Heart left ventricle (tissue), 16 donors: ENCODE results near the gene ERCC4. TPM values are rescaled to one million over a fixed set of nuclear protein-coding genes. Genes with fewer than 3 reads are reported as not detected.

Source experiments
- ATAC-seq, 4 donors: fragments of 200-7000 bp; cut with Tn5 transposase; one replicate each; pipeline ENCODE4 v1.9.1; 2020 to 2022; ENCODE audit warnings: moderate library complexity in 4 of 4, mild to moderate bottlenecking in 3 of 4, moderate number of reproducible peaks in 1 of 4
- DNase-seq, 5 donors: peaks; one replicate each; pipeline ENCODE4 v3.0.0-alpha.2; 2020
- H3K27ac ChIP-seq, 12 donors: fragments of 200-600 bp; sonication (generic) in 4 of 12; one replicate each; pipeline versions ENCODE4 v1.5.0 to v1.8.0; 2016 to 2022; ENCODE audit warnings: mild to moderate bottlenecking in 2 of 12
- H3K27me3 ChIP-seq, 9 donors: fragments of 200-600 bp; sonication (generic) in 2 of 9; one replicate each; pipeline versions ENCODE4 v1.5.1 to v1.8.0; 2016 to 2022; ENCODE audit warnings: mild to moderate bottlenecking in 3 of 9
- H3K36me3 ChIP-seq, 9 donors: fragments of 200-600 bp; sonication (generic) in 2 of 9; one replicate each; pipeline versions ENCODE4 v1.5.0 to v1.8.0; 2018 to 2022; ENCODE audit warnings: mild to moderate bottlenecking in 2 of 9
- H3K4me1 ChIP-seq, 12 donors: fragments of 200-600 bp; sonication (generic) in 4 of 12; one replicate each; pipeline versions ENCODE4 v1.5.0 to v1.8.0; 2016 to 2022; ENCODE audit warnings: mild to moderate bottlenecking in 3 of 12
- H3K4me3 ChIP-seq, 12 donors: fragments of 200-600 bp; sonication (generic) in 4 of 12; one replicate each; pipeline versions ENCODE4 v1.5.0 to v1.8.0; 2017 to 2022; ENCODE audit warnings: mild to moderate bottlenecking in 9 of 12, moderate library complexity in 4 of 12
- H3K9me3 ChIP-seq, 12 donors: fragments of 200-600 bp; sonication (generic) in 4 of 12; one replicate each; pipeline versions ENCODE4 v1.5.0 to v1.8.0; 2016 to 2022; ENCODE audit warnings: mild to moderate bottlenecking in 1 of 12
- POLR2A ChIP-seq, 2 donors: fragments of 450-650 bp; IDR thresholded peaks; one replicate each; pipeline ENCODE4 v1.6.1; 2017; ENCODE audit warnings: antibody characterized with exemption in 2 of 2, mild to moderate bottlenecking in 2 of 2, moderate library complexity in 2 of 2
- WGBS, 4 donors: extraction: QIAGEN DNeasy Blood & Tissue Kit in 2 of 4; methylation state at CpG; one replicate each; pipeline versions ENCODE4 v1.1.5 to v1.1.7; 2013 to 2018; 5-methylcytosine and 5-hydroxymethylcytosine counted together
- intact Hi-C, 10 donors: fragments of 100-400 bp; cut with DNase I; formaldehyde crosslinking; loops; one replicate each; pipeline versions ENCODE4 v1.11.1 to v1.14.2; 2022
- long read RNA-seq, 3 donors: library from polyadenylated mRNA; unstranded; transcript quantifications; one replicate each; pipeline ENCODE4 v2.0.0, GENCODE V29; 2020 to 2021
- polyA plus RNA-seq, 2 donors: library from polyadenylated mRNA; stranded (reverse); fragments of 200-250 nt; gene quantifications; one replicate each; pipeline ENCODE4 v1.2.3, GENCODE V29; 2013
- total RNA-seq, 9 donors: library from RNA; depleted of rRNA in 2 of 9; stranded (reverse); fragments of >200 nt in 2 of 9; fragmentation: NEBNext Ultra II Directional in 3 of 9; extraction: Animal tissue kit (Norgen Biotek cat#: 25700) in 3 of 9; gene quantifications; one replicate each; pipeline versions ENCODE4 v1.1.0 to v1.2.4, GENCODE V29; 2016 to 2023
- TF ChIP-seq, protein P1 (sequence below), 12 donors: fragments of 200-600 bp; sonication (generic) in 4 of 12; IDR thresholded peaks; one replicate each; pipeline versions ENCODE4 v1.5.0 to v1.8.0; 2018 to 2022; ENCODE audit warnings: antibody characterized with exemption in 12 of 12, mild to moderate bottlenecking in 5 of 12
- donor health status: ischemic (EF 13 %, LVEDD 7.1; RV severe dilation, severe dysfunction).
- donor health status: healthy with polysubstance abuse.
- donor health status: DM: no; HTN: yes; CAD: no.
- donor health status: DM: no; HTN: no; CAD: no.
- donor health status: ischemic (EF 25% LVEDD 6.9; RV normal size, moderate dysfunction).
- donor health status: ischemic (EF 25% LVEDD 5.7; RV mildly dilated, moderate dysfunction).
- donor health status: healthy.
- donor health status: DM: yes; HTN: yes; CAD: no.
- donor health status: ischemic (EF 35%, LVEDD 5.7; RV mildly dilated, moderate dysfunction).
- donor health status: nonischemic (EF 11% LVEDD 7.7; RV severe dilation, severe dysfunction).
- donor health status: DM: yes; HTN: yes; CAD: no.
- donor health status: PGD.
- donor health status: ischemic (EF 29% LVEDD 5.4; RV normal size, mild dysfunction).
- donor health status: nonischemic (EF 23%, LVEDD 6.1; RV moderate dilation, normal function).

The ERCC4 gene
- total RNA-seq = 10 to 100 TPM in 2 of 9 donors, 1 to 10 TPM in 7; 6.3 to 15.2 (median 8.3) TPM
- polyA plus RNA-seq = 1 to 10 TPM; 1.4 to 3.2 TPM
- long read RNA-seq, donor 1, partial matches to known transcripts = 4 of 10 reads
- long read RNA-seq, donor 1, other reads (novel, unspliced or antisense) = 1 of 10 reads
- long read RNA-seq, donor 2, transcript ERCC4-207 (6 exons, 2,073 nt) = major isoform, 10 of 17 reads
- long read RNA-seq, donor 2, partial matches to known transcripts = 2 of 17 reads
- long read RNA-seq, donor 2, other reads (novel, unspliced or antisense) = 4 of 17 reads
- long read RNA-seq, donor 3, partial matches to known transcripts = 0 of 8 reads
- long read RNA-seq, donor 3, other reads (novel, unspliced or antisense) = 3 of 8 reads

DNA sequence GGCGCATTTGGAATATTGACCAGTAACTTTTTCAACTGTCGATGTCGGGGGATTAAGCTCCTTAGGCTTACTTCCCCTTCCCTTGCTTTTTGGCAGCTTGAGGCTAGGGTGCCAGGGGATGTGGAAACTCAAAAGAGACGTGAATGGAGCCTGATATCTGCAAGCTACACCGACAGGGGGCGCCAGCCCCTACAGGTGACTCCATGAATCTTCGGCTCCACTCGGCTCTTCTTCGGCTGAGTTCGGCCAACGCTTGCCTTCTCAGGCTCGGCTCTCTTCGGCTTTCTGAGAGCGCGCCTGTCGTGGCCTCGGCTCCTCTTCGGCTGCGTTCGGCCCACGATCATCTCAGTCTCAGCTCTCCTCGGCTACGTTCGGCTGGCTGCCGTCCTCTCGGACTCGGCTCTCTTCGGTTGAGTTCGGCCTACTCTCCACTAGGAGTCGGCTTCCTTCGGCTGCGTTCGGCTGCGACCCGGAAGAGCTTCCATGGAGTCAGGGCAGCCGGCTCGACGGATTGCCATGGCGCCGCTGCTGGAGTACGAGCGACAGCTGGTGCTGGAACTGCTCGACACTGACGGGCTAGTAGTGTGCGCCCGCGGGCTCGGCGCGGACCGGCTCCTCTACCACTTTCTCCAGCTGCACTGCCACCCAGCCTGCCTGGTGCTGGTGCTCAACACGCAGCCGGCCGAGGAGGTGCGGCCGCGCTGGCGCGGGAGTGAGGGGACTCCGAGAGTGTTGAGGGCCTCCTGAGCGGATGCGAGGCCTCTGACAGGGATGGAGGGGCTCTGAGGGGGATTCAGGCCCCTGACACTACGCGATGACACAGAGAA, at the start of gene ERCC4:
TSS of gene ERCC4 (plus strand) at position 472 of the 827 bp plus-strand sequence. CDS start at position 484, 12 bp downstream.
- peak in 1 of 2 donors; percentile 64 for TF ChIP-seq POLR2A (IDR thresholded peaks at IDR 0.05)
- TF ChIP-seq, protein P1, sequence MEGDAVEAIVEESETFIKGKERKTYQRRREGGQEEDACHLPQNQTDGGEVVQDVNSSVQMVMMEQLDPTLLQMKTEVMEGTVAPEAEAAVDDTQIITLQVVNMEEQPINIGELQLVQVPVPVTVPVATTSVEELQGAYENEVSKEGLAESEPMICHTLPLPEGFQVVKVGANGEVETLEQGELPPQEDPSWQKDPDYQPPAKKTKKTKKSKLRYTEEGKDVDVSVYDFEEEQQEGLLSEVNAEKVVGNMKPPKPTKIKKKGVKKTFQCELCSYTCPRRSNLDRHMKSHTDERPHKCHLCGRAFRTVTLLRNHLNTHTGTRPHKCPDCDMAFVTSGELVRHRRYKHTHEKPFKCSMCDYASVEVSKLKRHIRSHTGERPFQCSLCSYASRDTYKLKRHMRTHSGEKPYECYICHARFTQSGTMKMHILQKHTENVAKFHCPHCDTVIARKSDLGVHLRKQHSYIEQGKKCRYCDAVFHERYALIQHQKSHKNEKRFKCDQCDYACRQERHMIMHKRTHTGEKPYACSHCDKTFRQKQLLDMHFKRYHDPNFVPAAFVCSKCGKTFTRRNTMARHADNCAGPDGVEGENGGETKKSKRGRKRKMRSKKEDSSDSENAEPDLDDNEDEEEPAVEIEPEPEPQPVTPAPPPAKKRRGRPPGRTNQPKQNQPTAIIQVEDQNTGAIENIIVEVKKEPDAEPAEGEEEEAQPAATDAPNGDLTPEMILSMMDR (IDR thresholded peaks at IDR 0.05) = peak; percentile 84 to 96 (median 92)
- Histone ChIP-seq H3K27ac (peak within 1 kb of the TSS; percentile 54 to 90 (median 82)), H3K9me3 (no peaks in the 10 kb centered on the region), H3K27me3 (no peaks in the 10 kb centered on the region), H3K4me3 (peak within 1 kb of the TSS; percentile 51 to 96 (median 87)), H3K36me3 (peaks cover 0 to 25% (median 15%) of the 10 kb centered on the region in 9 donors), H3K4me1 (peaks cover 3 to 34% (median 19%) of the 10 kb centered on the region in 12 donors)
- ATAC-seq (peak; percentile 96 to 98 (median 98)), DNase-seq (peak; percentile 99 to 100 (median 100))
- intact Hi-C loops = loop anchor here (1.0 to 10.0 kb wide), 22 partner anchors 53 to 607 kb away; partner anchors contain the start of gene MRTFB (in 5 of the 10)
- WGBS, 4 donors = 0 to 1% (median 0%) methylated on average over 42 to 64 of the region's 64 CpGs

DNA sequence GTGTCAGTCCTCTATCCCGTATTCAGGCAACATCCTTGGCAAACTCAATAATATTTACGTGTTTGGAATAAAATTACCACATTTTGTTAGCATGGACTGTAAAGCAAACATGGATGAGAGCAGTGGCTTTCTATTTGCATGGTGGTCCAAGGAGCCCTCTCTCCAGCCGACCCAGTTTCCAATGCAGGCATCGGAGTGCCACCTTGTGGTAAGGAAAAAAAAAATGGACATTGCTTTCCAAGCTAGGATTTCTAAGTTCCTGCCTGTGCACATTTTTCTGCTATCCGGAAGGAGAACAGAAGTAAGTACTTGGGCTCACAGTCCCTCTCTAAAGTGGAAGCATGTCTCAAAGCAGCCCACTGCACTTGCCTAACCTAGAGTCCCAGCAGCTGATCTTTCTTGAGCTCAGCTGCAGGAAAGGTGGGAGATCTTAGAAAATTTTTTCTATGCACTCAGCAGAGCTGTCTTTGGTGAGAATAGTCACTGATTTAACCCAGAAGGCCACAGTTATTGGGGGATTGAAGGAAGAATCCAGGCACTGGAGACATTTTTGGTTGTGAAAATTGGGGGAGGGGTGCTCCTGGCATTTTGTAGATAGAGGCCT, 46.0 kb upstream of the ERCC4 start:
- TF ChIP-seq, protein P1 (IDR thresholded peaks at IDR 0.05) = peak in 10 of 12 donors; percentile 28 to 58 (median 44)
- no peak for TF ChIP-seq POLR2A (IDR thresholded peaks at IDR 0.05)
- peaks cover 0 to 3% (median 0%) of the 10 kb centered on the region in 12 donors for H3K4me1 ChIP-seq
- H3K9me3 ChIP-seq = peaks cover 0 to under 1% (median 0%) of the 10 kb centered on the region in 12 donors
- intact Hi-C loops = loop anchor here in 3 of 10 donors (5.0 kb wide), 1 partner anchor 132 kb away; no protein-coding TSS in a partner anchor
- DNase-seq = no peak
- H3K4me3 ChIP-seq = no peak overlapping the region
- no peak overlapping the region for H3K27ac ChIP-seq
- H3K36me3 ChIP-seq = no peaks in the 10 kb centered on the region
- no peak for ATAC-seq
- 13 to 16% (median 14%) methylated on average over 5 of the region's 5 CpGs for WGBS, 4 donors
- H3K27me3 ChIP-seq = peaks cover 0 to 3% (median 0%) of the 10 kb centered on the region in 9 donors

DNA sequence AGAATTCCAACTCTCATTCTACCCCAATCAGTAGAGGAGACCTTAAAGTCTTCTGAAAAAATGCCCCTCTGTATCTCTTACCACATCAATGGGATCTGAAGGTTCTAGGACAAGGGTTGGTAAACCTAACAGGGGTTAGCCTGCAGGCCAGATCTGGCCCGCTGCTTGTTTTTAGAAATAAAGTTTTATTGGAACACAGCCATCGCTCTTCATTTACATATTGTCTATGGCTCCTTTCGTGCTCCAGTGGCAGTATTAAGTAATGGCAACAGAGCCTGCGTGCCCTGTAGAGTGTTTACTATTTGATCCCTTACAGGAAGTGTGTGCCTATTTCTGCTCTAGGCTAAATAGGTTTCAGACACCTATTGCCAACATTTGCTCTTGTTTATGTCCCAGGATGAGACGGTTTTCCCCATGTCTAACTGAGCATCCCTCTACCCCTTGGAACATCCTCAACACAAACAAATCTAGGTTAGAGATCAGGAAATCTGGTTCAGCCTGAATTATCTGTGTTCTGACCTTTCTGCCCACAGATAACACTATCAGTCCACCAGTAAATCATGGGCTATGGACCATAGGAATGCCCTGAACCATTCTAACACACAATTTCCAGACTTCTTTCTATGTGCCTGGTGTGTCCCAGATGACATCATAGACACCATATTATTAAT, 44.2 kb upstream of the ERCC4 start:
- Histone ChIP-seq H3K4me3 (no peak overlapping the region), H3K9me3 (no peaks in the 10 kb centered on the region), H3K36me3 (no peaks in the 10 kb centered on the region), H3K4me1 (peaks cover 0 to 3% (median 0%) of the 10 kb centered on the region in 12 donors), H3K27me3 (no peaks in the 10 kb centered on the region), H3K27ac (no peak overlapping the region)
- 76 to 80% (median 77%) methylated on average over 5 of the region's 5 CpGs for WGBS, 4 donors
- DNase-seq (no peak), ATAC-seq (no peak)
- no peak for TF ChIP-seq POLR2A (IDR thresholded peaks at IDR 0.05)
- TF ChIP-seq, protein P1 (IDR thresholded peaks at IDR 0.05) = no peak
- intact Hi-C loops = loop anchor here in 1 of 10 donors (2.0 kb wide), 1 partner anchor 15 kb away; no protein-coding TSS in a partner anchor
